GM08714 (cell line): Measurements from ENCODE around the gene ESRRB.
"Not testable (repeated sequence)": the region's sequence is repeated elsewhere in the genome, so short reads cannot be mapped to it uniquely, and the experiment has no call there.

Source experiments
- H3K4me3 ChIP-seq: fragments of 200-500 bp; sonication (Bioruptor generic); 2 replicates; pipeline ENCODE4 v1.5.1; 2014; ENCODE audit warnings: mild to moderate bottlenecking, low read length, inconsistent platforms
- ZNF274 ChIP-seq: IDR thresholded peaks from 2 replicates; pipeline ENCODE4 v1.6.1; 2012; ENCODE audit warnings: mild to moderate bottlenecking, low read depth, low read length

The ESRRB gene

DNA sequence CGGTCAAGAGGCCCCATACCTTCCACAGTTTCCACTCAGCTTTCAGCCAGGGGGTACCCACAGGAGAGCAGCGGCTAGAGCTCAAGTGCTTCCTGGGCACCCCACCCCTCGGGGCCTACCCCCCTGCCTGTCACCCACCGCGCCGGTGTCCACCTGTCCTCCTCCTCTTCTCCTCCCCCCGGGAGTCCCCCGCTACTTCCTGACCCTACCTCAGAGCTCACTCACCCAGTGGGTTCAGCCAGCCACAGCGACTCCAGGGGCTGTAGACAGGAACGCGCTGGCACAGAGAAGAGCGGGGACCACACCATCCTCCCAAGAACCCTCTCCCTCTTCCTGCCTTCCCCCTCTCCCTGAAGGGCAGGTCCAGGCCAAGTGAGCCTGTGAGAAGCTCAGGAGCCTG, 123.0 kb downstream of the ESRRB start:
- no peak overlapping the region for H3K4me3 ChIP-seq
- no peak for TF ChIP-seq ZNF274

DNA sequence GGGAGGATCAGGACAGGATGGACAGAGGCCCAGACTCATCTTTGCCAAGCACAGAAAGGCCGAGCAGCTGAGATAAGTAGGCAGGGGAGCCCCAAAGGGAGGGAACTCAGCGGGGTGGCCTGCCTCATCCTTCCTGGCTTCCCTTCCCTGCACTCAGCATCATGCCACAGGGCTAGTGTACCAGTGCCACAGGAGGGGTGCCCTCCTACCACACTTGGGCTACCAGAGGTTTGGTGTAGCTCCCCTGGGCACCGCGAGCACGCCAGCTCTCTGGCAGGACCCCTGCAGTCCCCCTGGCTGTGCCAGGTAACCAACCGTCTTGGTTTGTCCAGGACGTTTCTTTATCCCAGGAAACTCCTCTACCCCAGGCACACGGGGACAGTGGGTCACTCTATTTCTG, 123.5 kb downstream of the ESRRB start:
- no peak for TF ChIP-seq ZNF274
- no peak overlapping the region for H3K4me3 ChIP-seq

DNA sequence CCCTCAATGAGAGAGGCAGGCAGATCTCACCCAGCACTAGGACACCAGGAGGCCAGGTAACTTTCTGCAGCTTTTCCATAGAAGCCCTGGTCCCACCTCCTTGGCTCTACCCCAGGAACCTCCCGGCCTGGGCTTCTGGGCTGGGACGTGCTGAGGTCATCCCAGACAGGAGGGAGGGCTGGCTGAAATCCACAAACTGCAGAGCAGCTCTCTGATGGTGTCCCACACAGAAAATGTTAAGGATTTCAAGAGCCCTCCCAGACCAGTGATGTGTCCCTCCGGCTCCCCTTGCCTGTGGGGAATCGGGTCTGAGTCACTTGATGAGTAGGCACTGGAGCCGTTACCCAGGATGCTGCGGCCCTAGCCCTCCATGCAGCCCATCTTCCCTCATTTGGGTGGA, 124.1 kb downstream of the ESRRB start:
- no peak for TF ChIP-seq ZNF274
- no peak overlapping the region for H3K4me3 ChIP-seq

DNA sequence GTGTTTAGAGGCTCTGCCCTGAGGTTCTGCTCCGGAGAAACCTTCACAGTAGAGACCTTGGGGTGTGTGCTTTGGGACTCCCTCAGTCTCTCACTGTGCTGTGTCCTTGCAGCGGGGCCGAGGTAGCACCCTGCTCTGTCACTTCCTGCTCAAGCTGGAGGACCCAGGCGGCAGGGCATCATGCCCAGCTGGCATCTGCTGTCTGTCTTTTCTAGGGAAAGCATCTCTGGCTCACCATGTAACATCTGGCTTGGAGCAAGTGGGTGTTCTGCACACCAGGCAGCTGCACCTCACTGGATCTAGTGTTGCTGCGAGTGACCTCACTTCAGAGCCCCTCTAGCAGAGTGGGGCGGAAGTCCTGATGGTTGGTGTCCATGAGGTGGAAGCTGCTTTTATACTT, 124.5 kb downstream of the ESRRB start:
- no peak overlapping the region for H3K4me3 ChIP-seq
- no peak for TF ChIP-seq ZNF274

DNA sequence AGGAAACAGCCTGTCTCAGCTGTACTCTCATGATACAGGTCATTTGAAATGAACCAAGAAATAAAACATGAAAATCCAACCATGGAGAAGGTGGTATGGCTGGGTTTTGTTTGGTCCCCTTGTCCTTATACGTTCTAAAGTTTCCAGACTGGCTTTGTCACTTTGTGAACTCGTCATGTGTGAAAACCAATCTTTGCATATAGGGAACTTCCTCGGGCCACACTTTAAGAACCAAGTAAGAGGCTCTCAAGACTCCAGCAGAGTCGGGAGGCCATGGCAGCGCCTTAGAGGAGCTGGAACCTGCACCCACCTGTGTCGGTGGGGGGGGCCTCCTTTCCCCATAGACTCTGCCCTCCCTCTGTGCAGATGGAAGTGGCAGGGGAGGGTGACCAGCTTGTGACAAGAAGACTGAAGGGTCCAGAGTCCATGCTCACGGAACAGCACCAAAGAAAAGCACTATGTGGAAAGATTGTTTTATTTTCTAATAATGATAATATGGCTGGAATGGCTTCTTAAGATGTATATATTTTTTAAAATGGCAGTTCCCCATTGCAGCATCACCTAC, 125.3 kb downstream of the ESRRB start:
- no peak for TF ChIP-seq ZNF274
- no peak overlapping the region for H3K4me3 ChIP-seq

DNA sequence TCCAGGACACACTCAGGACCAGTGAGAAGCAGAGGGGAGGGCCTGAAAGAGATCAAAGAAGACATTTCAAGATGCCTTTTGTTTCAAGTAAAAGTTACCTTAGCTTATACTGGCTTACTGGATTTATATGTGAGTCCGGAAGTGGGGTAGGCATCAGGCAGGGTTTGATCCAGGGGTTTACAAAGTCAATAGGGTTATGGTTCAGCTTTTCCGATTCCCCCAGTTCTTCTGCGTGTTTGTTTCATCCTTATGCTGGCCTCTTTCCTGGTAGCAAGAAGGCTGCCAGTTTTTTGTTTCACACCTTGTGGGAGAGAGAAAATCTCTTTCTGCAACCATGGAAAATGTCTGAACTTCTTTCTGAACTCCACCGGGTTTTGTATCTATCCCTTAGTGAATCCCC, 126.3 kb downstream of the ESRRB start:
- TF ChIP-seq ZNF274: no peak
- no peak overlapping the region for H3K4me3 ChIP-seq

DNA sequence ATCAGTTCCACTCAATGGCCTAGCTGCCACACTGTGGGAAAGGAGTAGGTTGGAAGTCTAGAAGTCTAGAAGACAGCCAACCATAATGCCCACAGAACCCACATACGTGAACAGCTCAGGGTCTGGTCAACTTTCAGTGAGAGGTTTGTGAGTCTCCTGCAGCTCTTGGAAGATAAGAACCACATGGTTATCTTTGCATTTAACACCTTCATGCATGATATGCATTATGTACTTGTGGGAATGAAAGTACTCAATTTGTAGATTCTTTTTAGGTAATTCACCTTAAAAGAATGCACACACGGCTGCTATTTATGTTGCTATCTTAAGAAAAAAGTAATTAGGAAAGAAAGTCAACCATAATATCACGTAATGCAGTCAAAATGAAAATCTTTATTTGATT, 126.7 kb downstream of the ESRRB start:
- no peak overlapping the region for H3K4me3 ChIP-seq
- no peak for TF ChIP-seq ZNF274

DNA sequence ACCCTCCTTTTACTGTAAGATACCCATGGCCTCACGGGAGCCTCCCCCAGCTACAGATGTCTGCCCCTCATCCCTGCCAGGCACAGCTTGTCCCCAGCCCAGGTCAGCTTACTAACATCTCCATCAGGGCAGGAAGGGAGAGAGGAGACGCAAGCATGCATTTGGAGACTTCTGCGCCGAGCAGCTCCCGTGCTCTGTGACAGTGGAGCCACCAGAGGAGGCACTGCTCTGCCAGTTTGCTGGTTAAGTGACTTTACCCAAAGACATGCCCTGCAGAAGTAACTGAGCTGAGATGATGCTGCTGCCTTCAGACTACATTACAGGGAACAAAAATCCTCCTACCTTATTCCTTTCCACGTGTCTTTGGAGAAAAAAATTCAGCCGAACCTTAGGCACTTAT, 133.4 kb downstream of the ESRRB start:
- TF ChIP-seq ZNF274: no peak
- H3K4me3 ChIP-seq: no peak overlapping the region

DNA sequence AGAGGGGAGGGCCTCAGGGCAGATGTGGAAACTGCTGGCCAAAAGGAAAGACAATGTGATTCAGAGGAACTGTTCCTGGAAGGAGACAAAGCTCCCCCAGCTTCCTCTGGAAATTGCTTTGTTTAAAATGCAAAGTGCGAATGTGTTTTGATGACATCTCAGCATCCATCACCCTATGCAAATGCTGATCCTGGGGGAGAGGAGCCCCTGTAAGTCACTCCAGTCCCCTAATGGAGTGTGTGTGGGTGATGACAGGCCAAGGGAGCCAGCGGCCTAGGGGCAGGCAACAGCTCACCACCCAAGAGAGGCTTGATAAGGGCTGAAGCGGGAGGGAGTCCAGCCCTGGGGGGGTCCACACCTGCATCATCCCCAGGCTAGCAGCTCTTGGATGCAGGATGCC, 134.2 kb downstream of the ESRRB start:
- TF ChIP-seq ZNF274: no peak

DNA sequence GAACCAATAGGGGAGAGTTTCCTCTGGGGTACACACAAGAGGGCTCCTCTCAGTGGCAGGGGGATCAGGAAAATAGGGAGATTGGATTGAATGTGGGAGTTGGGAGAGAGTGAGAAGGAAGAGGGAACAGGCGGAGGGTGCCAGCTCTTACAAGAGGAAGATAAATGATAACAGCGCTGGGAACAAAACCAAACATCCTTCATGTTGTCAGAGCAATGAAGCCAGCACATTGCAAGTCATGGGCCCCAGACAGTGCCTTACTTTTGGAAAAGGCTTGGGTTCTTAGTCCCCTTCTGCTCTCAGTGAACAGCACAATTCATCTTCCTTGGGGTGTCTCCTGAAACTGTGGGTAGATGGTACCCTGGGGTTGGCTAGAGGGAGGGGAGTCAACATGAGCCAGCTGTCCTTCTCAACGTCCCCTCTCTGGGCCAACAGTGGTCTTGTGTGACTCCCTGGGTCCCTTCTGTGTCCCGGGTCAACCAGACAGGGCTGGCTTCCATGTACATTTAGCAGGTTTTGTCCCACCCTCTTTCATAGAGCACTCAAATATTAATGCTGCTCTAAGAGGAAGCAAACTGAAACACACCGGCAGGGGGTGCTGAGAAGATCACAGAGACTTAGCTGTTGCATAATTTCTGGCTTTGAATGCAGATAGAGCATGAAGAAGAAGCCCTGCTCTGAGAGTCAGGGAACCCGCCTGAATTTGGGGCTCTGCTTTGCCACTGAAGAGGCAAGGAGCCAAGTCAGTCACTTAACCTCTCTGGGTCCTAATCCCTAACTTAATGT, 138.5 kb downstream of the ESRRB start:
- no peak for TF ChIP-seq ZNF274
- no peak overlapping the region for H3K4me3 ChIP-seq

More for the DNA sequence above, 134.2 kb downstream of the ESRRB start:
- no peak overlapping the region for H3K4me3 ChIP-seq

DNA sequence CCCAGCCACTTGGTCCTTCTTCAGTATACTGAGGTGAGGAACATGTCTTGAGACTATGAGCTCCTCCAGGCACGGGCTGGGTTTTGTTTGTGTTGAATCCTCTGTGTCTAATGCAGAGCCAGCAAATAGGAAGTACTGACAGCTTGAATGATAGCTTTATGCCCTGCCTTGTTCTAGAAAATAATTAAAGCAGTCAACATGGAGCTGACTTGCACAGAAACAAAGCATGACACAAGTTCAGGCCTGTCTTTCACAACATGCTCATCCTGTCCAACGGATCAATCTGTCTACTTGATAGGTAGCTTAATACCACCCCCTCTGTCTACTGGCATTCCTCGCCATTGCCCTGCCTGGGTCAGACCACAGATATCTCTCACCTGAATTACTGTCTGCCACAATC, 140.9 kb downstream of the ESRRB start:
- no peak overlapping the region for H3K4me3 ChIP-seq
- no peak for TF ChIP-seq ZNF274

DNA sequence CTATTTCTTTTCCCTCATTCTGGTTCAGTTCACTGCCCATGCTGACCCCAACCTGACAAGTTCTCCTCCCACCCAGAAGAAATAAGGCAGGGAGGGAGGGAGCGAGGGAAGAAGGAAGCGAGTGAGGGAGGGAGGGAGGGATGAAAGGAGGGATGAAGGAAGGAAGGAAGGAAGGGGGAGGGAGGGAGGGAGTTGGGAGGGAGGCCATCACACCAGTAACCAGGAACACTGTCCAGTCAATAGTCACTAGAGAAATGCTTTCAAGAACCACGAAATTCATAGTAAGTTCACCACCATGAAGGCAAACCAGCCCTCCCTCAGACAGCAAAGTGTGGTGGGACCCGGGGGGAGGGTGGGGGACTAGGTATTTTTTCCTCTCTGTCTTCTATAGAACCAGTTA, 142.4 kb downstream of the ESRRB start:
- H3K4me3 ChIP-seq: no peak overlapping the region
- no peak for TF ChIP-seq ZNF274

DNA sequence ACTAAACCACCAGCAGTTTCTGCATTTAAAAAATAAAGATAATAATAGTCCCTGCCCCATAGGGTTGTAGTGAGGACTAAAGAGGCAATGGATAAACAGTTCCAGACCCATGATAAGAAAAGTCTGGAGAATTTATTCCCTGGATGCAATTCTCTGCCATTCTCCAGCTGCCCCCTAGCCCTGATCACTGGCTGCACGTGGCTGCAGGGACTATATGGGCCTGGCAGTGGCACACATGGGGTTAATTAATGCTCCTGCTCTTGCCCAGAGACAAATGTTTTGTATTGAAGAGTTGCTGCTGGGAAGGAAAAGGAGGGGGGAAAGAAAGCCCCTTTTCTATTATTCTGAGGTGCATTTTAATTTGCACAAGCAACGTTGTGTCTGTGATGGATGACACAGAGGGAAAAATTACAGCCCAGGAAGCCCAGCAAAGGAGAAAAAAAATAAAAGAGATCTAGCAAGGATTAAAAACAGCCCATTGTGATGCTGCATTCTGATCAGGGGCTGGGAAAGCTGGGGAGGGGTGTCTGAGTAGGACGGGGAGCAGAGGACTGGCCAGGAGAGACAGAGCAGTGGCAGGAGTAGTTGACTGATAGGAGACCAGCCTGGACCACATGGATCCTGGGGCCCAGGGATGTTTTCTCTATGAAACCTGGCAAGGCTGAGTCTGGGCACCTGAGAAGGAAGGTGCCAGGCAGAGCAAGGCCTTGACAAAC, 149.3 kb downstream of the ESRRB start:
- no peak for TF ChIP-seq ZNF274

DNA sequence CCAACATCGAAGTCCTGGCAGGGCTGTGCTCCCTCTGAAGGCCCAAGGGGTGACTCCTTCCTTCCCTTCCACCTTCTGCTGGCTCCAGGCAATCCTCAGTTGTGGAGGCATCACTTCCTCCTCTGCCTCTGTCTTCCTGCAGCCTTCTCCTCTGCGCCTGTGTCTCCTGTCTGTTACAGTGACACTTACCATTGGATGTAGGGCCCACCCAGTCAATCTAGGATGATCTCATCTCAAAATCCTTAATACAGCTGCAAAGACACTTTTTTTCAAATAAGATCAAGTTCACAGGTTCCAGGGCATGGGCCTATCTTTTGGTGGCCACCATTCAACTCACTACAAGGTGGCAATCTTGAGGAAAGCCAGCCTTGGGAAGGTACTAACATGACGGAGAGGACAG, 155.1 kb downstream of the ESRRB start:
- no peak for TF ChIP-seq ZNF274

More for the DNA sequence above, 149.3 kb downstream of the ESRRB start:
- H3K4me3 ChIP-seq: no peak overlapping the region

DNA sequence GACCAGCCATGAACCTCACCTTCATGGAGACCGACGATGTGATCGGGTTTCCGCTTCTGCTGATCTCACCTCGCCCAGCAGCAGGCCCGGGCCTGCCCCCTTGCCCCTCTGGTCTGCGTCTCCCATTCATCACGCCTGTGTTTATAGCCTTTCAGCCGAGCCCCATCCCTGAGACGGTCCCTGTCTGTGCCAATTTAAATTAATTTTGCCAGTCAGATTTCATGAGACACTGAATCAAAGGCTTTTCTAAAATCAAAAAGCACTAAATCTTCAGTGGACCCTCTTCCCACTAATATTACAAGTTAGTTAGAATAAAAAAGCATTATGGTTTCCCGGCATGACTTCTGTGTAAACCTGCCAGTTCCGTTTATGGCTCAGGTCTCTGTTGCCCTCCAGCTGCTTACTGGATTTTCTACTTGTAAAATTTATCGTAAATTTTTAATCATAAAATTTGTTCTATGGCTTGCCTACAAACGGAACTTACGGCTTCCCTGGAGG, 155.9 kb downstream of the ESRRB start:
- TF ChIP-seq ZNF274: no peak
- no peak overlapping the region for H3K4me3 ChIP-seq

More for the DNA sequence above, 155.1 kb downstream of the ESRRB start:
- H3K4me3 ChIP-seq: no peak overlapping the region

DNA sequence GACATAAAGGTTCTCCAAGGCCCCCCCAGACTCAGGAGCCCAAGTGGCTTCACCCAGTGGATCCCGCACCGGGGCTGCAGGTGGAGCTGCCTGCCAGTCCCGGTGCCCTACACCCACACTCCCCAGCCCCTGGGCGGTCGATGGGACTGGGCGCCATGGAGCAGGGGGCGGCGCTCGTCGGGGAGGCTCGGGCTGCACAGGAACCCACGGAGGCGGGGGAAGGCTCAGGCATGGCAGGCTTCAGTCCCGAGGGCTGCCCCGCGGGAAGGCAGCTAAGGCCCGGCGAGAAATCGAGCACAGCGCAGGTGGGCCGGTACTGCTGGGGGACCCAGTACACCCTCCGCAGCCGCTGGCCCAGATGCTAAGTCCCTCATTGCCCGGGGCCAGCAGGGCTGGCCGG, 160.7 kb downstream of the ESRRB start:
- not testable (repeated sequence) for H3K4me3 ChIP-seq
